GM12891 (cell line): ENCODE measurements around the gene ADH1A.
"Not testable (repeated sequence)": the region's sequence is repeated elsewhere in the genome, so short reads cannot be mapped to it uniquely, and the experiment has no call there.

ENCODE experiments used
- DNase-seq: peaks from one replicate; pipeline ENCODE4 v3.0.0; 2011; ENCODE audit warnings: low spot score; ENCODE audit not compliant: insufficient read length
- FAIRE-seq: peaks from 2 replicates; lab custom pipeline; 2011; peaks lifted over from hg19 to GRCh38; lab: Jason Lieb, UNC
- PAX5 ChIP-seq: IDR thresholded peaks from 2 replicates; pipeline ENCODE4 v1.6.1; 2011; ENCODE audit warnings: low read length, moderate library complexity, mild to moderate bottlenecking; ENCODE audit not compliant: insufficient read depth, severe bottlenecking
- POLR2A ChIP-seq: IDR thresholded peaks from 2 replicates; pipeline ENCODE4 v1.6.1; 2011; ENCODE audit warnings: low read depth, low read length, control low read depth
- POLR2AphosphoS5 ChIP-seq: IDR thresholded peaks from 2 replicates; pipeline ENCODE4 v1.6.1; 2011; ENCODE audit warnings: low read depth, low read length, control low read depth
- POU2F2 ChIP-seq: IDR thresholded peaks from 2 replicates; pipeline ENCODE4 v1.6.1; 2011; ENCODE audit warnings: low read depth, mild to moderate bottlenecking, control low read depth, low read length, moderate library complexity
- SPI1 ChIP-seq: IDR thresholded peaks from 2 replicates; pipeline ENCODE4 v1.6.1; 2011; ENCODE audit warnings: low read depth, low read length, control low read depth
- TAF1 ChIP-seq: IDR thresholded peaks from 2 replicates; pipeline ENCODE4 v1.6.1; 2011; ENCODE audit warnings: low read depth, low read length, control low read depth

ADH1A gene

DNA sequence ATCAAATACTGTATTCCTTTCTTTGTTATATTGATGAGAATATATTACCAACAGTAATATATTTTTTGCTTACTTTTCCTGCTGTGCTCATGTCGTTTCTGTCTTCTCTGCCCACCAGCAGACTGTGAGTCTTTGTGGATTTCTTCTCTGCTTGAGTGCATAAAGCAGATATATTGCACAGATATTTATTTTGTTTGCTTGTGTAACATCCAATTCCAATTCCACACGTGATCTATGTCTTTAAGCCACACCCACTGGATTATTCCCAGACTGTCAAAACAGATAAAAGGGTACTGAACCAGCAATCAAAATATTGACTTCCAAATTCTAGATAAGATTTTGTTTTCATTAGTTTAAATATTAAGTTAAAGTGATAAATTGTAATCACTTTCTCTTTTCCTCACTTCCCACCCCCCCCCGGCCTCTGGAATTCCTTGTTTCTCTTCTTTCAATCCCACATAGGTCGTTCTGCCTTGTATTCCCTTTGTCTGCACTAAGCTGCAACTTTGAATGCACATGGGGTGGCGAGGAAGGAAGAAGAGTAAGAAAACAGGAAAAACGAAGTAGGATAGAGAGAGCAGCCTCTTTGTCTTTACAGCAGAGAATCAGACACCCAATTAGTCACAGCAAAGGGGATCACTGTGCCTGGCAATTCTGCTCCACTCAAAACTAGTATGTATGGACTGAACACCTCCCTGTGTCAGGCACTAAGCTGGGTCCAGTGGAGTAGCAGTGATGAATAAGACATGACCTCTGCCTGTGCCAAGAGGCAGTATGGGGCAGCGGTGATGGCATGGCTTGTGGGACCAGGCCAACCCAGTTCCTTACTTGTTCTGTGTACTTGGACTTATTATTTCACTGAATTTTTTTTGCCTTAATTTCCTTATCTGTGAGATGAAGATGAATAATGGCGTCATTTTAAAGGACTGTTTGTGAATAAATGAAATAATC, 30.7 kb upstream of the ADH1A start, which contains the start of gene ADH1B:
Gene ADH1B, minus strand, starts transcription at position 161 of the 951 bp plus-strand sequence. Its CDS starts 70 bp downstream, at position 91.
- no peak for FAIRE-seq
- TF ChIP-seq PAX5: no peak
- no peak for TF ChIP-seq POLR2A
- no peak for TF ChIP-seq POU2F2
- no peak for TF ChIP-seq POLR2AphosphoS5
- no peak for TF ChIP-seq TAF1
- no peak for TF ChIP-seq SPI1
- DNase-seq: no peak

DNA sequence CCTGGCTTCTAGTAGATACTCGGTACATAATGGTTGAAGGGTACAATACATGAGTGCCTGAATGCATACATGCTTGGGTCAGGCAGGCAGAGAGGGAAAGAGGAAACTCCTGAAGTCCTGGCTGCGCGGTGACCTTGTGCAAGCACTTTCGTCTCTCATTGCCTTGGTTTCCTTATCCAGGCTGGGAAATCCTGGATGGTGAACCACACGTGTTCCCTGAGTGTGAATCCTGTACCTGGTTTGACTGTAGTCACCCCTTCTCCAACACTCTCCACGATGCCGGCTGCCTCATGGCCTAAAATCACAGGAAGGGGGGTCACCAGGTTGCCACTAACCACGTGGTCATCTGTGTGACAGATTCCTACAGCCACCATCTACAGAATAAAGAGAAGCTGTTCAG, 27.0 kb upstream of the ADH1A start:
- FAIRE-seq, DNase-seq: not testable (repeated sequence)

DNA sequence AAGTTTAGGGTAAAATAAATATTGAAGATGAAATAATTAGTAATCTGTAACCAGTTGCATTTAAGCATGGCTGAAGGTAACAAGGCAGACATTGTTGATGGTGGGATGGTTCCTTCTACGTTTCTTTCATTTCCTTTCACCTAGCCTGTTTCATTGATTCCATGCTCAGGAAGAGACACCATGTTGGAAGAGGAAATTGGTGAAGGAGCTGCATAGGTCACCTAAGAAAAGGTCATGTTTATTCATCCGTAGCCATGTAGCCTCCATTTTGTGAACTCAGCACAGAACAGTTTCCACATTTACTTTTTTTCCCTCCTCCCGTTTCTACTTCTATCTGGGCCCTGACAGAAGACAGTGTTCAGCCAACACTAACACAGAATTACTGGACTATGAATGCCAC, 26.6 kb upstream of the ADH1A start:
- no peak for FAIRE-seq
- DNase-seq: no peak
- TF ChIP-seq PAX5 (no peak), POLR2A (no peak), TAF1 (no peak), POLR2AphosphoS5 (no peak), POU2F2 (no peak), SPI1 (no peak)

DNA sequence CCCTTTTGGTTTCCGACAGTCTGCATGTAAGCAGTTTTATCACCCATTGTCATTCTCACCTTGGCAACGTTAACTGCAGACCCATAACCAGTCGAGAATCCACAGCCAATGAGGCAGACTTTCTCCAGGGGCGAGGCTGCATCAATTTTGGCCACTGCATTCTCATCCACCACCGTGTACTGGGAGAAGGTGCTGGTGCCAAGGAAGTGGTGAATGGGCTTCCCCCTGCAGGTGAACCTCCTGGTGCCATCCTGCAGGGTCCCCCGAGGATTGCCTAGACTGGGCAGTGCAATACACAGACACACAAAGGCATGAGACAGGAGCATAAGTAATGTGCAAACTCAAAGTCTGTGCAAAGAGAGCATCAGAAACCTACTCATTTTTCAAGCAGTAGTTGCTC, 25.1 kb upstream of the ADH1A start:
- no peak for FAIRE-seq

DNA sequence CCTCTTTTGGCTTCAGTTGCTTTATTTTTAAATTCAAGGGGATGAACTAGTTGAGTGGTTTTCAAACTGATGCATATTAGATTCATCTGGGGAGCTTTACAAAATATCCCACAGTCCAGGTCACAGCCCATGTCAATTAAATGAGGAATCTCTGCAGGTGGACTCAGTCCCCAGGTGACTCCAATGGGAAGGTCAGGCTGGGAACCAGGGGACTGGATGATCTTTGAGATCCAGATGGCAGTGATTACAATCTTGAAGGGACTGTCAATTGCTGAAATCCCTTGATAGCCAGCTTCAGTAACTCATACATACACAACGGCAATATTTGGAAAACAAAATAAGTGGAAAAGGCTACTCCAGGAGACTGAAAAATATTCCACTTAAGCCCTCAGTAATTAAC, 23.4 kb upstream of the ADH1A start:
- no peak for DNase-seq
- TF ChIP-seq POLR2A: no peak
- TF ChIP-seq TAF1: no peak
- TF ChIP-seq SPI1: no peak
- no peak for TF ChIP-seq PAX5
- no peak for TF ChIP-seq POLR2AphosphoS5
- TF ChIP-seq POU2F2: no peak
- FAIRE-seq: no peak

More for the DNA sequence above, 25.1 kb upstream of the ADH1A start:
- TF ChIP-seq SPI1 (no peak), POU2F2 (no peak), POLR2A (no peak), TAF1 (no peak), PAX5 (no peak), POLR2AphosphoS5 (no peak)
- no peak for DNase-seq

DNA sequence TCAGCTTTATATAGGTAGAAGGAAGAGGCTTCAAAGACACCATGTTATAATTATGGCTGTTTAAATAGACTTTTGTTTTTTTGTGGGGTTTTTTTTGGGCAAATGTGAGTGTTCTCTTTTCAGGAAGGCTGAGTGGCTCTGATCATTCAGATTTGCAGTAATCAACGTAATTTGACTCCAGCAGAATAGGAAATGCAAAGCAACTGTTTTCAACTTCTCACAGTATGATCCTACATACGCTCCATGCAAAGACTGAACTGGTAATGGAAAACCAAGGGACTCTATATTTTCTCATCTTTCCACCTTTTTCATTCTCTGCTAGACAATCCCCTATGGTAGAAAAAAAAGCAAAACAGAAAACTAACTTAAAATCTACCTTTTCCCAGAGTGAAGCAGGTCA, 19.6 kb upstream of the ADH1A start:
- TF ChIP-seq PAX5: no peak
- TF ChIP-seq SPI1: no peak
- no peak for TF ChIP-seq POLR2A
- TF ChIP-seq POLR2AphosphoS5: no peak
- TF ChIP-seq TAF1: no peak
- no peak for TF ChIP-seq POU2F2
- no peak for FAIRE-seq
- no peak for DNase-seq

DNA sequence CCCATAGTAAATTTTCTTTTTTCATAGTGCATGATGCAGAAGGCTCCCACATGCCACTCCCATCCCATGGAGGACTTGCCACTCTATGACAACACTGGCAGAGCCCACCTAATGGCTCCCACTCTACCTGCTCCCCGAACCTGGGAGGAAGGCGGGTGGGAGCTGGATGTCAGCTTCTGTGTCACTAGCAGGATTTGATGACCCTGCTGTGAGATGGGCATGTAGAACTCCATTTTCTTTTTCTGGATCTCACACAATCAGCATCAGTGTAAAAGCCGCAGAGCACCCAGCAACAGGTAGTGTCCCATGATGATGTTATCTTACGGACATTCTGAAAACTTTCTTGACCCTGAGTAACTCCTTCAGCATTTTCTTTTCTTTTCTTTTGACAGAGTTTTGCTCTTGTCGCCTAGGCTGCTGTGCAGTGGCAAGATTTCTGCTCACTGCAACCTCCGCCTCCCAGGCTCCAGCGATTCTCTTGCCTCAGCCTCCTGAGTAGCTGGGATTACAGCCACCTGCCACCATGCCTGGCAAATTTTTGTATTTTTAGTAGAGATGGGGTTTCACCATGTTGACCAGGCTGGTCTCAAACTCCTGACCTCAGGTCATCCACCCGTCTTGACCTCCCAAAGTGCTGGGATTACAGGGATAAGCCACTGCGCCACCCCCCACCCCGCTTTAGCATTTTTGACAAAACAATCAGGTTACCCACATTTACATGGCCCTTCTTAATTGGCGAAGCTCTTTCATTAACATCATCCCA, 15.0 kb upstream of the ADH1A start:
- DNase-seq: no peak
- FAIRE-seq: no peak
- TF ChIP-seq PAX5: no peak
- TF ChIP-seq SPI1: no peak
- TF ChIP-seq POLR2A: no peak

DNA sequence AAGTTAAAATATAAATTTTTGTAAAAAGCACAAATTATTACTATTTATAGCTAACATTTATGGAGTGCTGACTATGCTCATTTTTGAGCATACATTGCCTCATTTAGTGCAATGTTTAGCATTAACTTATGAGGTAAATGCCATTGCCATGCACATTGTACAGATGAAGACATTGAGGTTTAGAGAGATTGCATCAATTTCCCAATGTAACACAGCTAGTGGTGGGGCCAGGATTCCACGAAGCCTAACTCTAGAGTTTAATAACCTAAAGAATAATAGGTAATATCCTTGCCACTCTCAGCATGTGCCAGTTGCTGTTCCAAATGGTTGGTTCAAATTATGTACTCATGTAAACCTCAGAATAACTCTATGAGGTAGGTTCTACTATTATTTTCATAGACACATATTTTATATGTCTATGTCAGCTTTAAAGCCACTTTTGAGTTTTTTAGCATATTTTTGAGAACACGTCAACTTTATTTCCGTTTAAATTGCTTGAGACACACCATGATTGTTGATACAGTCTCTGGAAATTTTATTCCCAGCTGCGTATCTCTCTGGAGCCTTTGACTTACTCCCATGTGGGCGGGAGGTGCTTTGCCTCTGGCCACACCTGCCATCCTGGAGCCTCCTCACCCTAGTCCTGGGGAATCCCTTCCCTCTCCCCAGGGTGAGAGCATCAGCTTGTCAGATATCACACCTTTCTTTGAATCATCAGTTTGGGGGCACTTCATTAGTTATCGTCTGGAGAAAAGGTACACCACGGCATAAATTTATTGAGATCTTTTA, 10.8 kb upstream of the ADH1A start:
- FAIRE-seq (no peak), DNase-seq (no peak)
- no peak for TF ChIP-seq POLR2A
- TF ChIP-seq POU2F2: no peak
- TF ChIP-seq PAX5: no peak
- TF ChIP-seq TAF1: no peak
- no peak for TF ChIP-seq SPI1
- TF ChIP-seq POLR2AphosphoS5: no peak

DNA sequence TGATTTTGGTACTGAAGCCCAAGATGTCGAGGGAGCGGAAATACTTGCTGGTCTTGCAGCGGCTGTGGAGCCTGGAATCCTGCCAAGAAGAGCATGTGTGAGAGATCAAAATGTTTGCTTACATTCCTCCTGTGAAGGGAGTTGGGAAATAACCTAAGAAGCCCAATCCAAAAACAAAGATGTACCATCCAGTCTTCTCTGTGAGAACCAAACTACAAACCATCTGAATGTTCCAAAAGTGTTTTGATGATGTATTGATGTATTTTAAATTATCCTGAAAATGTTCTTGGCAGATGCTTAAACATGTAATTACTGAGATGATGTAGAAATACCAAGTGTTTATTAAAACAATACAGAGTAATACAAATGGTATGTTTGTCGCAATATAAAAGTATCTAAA, 10.1 kb upstream of the ADH1A start:
- DNase-seq (no peak), FAIRE-seq (no peak)
- no peak for TF ChIP-seq TAF1
- no peak for TF ChIP-seq SPI1
- no peak for TF ChIP-seq PAX5
- no peak for TF ChIP-seq POLR2A
- no peak for TF ChIP-seq POU2F2
- TF ChIP-seq POLR2AphosphoS5: no peak
